NCI-H1417 (cell line): ENCODE results near the gene UVRAG.
"Not testable (repeated sequence)": the region's sequence is repeated elsewhere in the genome, so short reads cannot be mapped to it uniquely, and the experiment has no call there.

Source experiments
- DNase-seq, 3 experiments: peaks; one replicate each; lab custom pipeline; 2025; lab: John Stamatoyannopoulos, UW

Gene UVRAG

DNA sequence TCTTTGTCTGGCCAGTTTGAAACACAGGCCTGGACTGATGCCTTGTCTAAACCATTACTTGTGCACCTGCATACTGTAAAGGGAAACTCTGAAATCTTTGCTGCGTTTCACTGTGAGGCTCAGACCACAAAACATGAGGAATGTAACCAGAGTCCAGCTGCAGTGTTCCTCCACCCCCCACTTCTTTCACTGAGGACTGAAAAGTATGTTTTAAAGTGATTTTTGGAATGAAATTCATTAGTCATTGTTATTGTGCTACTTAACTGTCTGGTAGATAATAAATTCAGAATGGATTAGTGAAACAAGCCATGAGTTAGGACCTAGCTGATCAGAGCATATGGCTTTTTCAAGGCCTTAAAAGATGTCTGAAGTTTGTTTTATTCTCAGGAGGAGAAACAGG is 210.1 kb downstream of the UVRAG start:
- no peak for DNase-seq

GRCh38 chr11:76025817-76026216 is 210.8 kb downstream of the UVRAG start:
- DNase-seq, result no peak

- DNase-seq, result no peak
Measured at GRCh38 chr11:76026281-76026680, 211.3 kb downstream of the UVRAG start.

DNA sequence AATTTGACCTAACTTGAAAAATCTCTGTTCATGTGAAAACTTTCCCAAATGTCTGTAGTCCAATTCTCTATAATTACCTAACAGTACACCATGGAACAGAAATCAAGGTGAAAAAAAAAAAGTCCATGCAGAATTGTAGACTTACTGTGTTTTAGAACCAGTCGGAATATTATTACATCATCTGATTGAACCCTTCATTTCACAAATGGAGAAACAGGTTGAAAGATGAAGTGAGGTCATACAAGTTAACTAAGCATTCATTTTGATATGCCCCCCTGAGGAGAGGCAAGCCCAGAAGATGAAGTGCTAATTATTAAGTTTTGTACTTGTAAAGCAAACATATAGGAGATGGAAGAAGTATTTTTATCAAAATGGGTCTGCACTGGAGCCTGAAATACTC is 211.9 kb downstream of the UVRAG start:
- no peak for DNase-seq

- DNase-seq, result no peak
Measured at GRCh38 chr11:76030286-76030685, 215.3 kb downstream of the UVRAG start.

DNA sequence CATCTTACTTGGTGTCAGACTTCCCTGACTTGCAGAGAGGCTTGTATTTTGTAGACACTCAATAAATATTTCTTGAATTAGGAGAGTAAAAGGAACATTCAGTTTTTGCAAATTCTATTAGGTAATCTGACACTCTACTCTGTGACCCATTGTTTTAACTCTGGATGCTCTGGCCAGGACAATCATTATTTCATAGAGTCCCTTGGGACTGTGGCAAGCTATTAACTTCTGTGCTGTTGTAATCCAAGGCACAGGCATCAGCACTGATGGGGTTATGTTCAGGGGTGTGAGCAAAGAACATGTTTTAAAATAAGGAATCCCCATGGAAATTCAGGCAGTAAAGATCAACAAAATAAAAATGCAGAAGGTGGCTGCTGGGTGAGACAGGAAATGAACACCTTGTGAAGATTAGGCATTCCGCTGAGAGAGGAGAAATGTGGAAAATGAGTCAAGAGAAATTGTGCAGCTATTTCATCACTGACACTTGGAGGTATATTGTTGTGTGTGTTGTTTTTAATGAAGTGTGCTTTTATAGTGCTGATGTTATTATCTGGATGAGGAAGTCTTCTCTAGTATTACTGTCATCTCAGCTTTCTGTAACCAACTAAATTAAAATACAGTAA is 216.1 kb downstream of the UVRAG start:
- DNase-seq, result no peak

GRCh38 chr11:76033699-76034098 is 218.7 kb downstream of the UVRAG start:
- DNase-seq, result no peak

DNA sequence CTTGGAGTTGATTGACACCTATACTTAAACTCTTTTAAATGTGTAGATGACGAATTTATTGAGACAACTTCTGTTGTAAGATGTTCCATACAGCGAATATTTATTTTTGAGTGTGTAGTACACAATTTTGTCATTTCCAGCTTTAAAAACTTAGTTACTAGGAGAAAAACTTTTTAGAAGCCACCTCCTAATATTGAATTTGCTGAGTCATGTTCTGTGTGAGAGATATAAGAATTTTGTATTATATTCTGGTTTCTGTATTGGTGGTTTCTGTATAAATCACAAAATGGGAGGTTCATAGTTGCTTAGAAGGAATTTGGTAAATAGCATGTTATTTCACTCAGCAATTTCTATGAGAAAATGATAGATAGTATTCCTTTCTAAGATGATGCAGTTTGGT is 220.0 kb downstream of the UVRAG start:
- no peak for DNase-seq

DNA sequence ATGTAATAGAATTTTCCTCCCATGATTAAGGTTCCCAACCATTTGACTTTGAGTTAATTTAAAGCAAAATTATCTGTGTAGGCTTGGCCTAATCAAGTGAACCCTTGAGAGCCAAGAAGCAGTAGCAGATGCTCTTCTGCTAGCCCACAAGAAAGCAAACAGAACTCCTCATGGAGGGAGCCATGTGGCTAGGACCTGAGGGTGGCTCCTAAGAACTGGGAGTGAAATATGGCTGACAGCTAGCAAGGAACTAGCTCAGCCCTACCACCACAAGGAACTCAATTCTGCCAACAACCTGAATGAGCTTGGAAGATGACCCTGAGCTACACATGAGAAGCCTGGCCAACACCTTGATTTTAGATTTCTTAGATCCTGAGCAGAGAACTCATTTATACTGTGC is 223.6 kb downstream of the UVRAG start:
- DNase-seq, result no peak

DNA sequence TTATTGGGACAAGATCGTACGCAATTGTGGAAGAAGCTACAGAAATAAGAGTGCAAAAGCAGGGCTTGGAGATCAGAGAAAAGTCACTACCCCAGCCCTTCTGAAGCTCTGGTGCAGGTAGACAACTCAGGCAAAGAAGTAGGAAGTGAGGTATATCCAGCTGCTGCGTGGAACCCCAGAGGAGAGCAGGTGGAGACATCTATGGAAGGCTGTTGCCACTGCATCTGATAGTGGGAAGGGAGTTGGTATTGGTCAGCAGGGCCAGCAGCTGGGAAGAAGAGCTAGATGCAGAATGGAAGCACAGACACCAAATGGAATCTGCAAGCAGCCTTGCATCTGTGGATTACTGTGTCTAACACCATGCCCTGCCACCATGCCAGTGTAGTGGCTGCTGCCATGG is 226.2 kb downstream of the UVRAG start:
- no peak for DNase-seq

DNA sequence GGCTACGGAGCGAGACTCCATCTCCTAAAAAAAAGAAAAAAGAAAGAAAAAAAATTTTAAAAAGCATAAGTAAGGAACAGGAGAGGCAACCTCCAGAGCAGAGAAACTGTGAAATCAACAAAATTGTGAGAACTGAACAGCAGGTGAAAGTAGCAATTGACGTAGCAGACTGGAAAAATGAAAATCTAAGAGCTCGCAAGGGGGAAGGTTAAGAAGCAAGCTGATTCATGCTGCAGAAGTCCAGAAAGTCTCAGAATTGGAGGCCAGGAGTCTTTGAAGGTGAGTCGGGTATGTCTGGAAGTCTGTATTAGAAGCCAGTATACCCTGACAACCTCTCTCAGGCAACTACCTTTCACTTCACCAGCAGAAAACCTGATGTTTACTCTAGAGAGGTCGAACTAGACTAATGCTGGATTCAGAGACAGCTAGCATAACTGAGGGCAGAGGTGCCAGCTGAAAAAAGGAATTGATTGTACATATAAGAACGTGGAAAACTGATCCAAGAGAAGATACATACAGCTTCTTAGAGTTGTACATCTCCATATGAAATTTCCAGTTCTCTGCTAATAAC is 229.8 kb downstream of the UVRAG start:
- DNase-seq, result no peak

DNA sequence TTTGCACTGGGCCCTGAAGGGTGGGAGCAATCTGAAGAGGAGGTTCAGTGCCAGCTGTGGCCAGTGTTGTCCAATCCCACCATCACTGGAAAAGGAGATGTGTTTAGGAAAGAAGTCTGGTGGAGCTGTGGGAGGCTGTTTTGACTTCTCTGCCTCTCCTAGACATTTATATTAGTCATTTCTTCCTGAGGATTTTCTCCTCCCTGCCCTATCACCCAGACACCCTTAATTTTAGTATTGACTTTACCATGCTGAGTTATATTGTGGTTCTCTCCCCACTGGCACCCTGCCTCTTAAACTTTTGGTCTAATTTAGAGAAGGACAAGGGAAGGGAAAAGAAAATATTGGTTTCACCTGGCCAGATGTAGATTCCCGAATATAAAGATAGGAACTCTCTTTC is 232.2 kb downstream of the UVRAG start:
- DNase-seq, result no peak

DNA sequence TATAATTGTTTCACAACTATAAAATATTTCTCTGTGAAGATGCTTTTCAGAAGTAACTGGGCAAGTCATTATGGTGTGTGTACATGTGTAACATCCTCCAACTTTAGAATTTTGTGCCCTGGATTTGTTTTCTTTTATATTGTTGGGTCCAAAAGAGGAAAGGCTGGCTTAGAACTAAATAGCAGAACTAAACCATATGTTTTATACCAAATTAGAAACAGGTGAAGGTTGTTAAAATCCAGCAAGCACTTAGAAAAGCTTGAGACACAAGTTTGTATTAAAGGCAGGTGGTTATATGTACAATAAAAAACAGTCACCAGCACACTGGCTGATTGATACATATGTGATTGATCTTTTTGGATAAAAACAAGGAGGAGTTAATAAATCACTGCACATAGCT is 232.8 kb downstream of the UVRAG start:
- DNase-seq, result no peak

DNA sequence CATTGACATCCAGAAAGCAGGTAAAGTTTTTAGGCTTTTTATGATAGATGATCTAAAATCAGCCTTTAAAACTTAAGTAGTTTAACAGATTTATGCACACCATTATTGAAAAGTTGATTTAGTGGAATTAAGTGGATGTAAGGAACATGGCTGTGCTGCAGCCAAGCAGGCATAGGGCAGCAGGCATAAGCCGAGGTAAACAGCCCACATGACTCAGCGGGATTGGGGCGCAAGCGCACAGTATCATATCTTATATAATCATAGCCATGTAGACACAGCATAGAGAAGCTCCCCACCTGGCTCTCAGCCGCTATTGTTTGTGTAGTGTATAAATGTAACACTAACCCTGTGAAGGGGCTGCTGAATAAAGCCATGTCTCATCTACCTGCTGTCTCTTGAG is 233.8 kb downstream of the UVRAG start:
- DNase-seq, result peak in 2 of 3 experiments; percentile 13 to 33

GRCh38 chr11:76049511-76049910 is 234.5 kb downstream of the UVRAG start:
- no peak for DNase-seq

- no peak for DNase-seq
Measured at GRCh38 chr11:76051937-76052336, 236.9 kb downstream of the UVRAG start.

DNA sequence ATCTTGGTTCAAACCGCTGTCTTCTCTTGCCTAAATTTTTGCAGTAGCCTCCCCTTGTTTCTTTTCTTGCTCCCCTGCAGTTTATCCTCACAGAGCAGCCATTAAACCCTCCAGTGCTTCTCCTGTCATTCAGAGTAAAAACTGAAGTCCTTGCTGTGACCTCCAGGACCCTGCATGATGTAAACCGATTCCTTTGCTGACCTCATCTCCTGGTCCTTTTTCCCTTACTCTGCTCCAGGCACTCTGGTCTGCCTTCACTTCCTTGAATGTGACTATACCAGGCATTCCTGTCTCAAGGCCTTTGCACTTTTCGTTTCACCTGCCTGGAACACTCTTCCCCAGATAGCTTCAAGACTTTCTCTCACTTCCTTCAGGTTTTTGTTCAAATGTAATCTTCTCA is 239.3 kb downstream of the UVRAG start:
- no peak for DNase-seq

- no peak for DNase-seq
Measured at GRCh38 chr11:76056876-76057275, 241.9 kb downstream of the UVRAG start.

DNA sequence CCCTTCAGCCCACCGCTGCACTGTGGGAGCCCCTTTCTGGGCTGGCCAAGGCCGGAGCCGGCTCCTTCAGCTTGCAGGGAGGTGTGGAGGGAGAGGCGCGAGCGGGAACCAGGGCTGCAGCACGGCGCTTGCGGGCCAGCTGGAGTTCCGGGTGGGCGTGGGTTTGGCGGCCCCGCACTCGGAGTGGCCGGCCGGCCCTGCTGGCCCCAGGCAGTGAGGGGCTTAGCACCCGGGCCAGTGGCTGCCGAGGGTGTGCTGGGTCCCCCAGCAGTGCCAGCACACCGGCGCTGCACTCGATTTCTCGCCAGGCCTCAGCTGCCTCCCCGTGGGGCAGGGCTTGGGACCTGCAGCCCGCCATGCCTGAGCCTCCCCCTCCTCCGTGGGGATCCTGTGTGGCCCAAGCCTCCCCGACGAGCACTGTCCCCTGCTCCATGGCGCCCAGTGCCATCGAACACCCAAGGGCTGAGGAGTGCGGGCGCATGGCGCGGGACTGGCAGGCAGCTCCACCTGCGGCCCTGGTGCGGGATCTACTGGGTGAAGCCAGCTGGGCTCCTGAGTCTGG is 245.5 kb downstream of the UVRAG start:
- DNase-seq, result not testable (repeated sequence)

DNA sequence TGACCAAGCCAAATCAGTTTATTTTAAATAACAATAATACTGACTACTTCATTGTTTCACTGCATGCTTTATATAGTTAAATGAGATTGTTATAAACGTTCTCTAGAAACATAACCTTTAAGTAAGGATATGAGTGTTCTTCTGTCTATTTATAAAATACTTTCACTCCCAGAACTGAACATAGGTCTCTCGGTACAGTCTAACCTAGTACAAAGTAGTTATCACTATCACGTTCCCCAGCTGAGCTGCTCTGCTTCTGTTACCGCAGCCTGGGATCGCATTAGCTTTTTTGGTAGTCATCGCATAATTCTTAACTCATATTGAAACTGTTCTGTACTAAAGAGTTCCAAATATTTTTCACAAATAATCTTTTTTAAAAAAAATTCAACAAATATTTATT is 247.7 kb downstream of the UVRAG start:
- no peak for DNase-seq

- no peak for DNase-seq
Measured at GRCh38 chr11:76064192-76064591, 249.2 kb downstream of the UVRAG start.

GRCh38 chr11:76067099-76067498 is 252.1 kb downstream of the UVRAG start:
- no peak for DNase-seq

GRCh38 chr11:76069001-76069400 is 254.0 kb downstream of the UVRAG start:
- DNase-seq, result no peak

DNA sequence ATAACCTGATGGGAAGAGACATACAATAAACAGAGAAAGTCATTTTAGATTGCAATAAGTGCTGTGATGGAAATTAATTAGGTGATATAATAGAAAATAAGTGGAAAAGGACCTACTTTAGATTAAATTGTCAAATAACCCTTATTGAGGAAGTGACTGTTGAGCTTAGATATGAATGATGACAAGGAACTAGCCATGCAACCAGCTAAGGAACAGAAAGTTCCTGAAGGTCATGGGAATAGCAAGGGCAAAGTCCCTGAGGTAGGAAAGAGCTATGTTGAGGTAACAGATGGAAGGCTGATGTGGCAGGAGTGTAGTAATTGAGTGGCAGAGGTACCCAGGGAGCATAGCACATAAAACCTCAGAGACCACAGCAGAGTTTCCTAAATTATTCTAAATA is 256.1 kb downstream of the UVRAG start:
- no peak for DNase-seq
